Effector memory CD8-positive, alpha-beta T cell (primary cell): ENCODE measurements around the gene TMEM215.
"Not testable (repeated sequence)": the region's sequence is repeated elsewhere in the genome, so short reads cannot be mapped to it uniquely, and the experiment has no call there.

Experiments
- ATAC-seq: fragments of 150-1000 bp; cut with Tn5 transposase; replicated peaks from 2 replicates; pipeline ENCODE4 v1.10.0; 2021; ENCODE audit warnings: mild to moderate bottlenecking, moderate library complexity
- DNase-seq, 3 experiments: peaks; one replicate each; pipeline ENCODE4 v3.0.0; 2021
- H3K27ac Mint-ChIP-seq, 2 donors: one replicate each; pipeline ENCODE4 v1.8.0; 2022; ENCODE audit warnings: mild to moderate bottlenecking in 2 of 2, mixed read lengths in 2 of 2, moderate library complexity in 2 of 2
- H3K27me3 Mint-ChIP-seq, 2 donors: one replicate each; pipeline ENCODE4 v1.8.0; 2022; ENCODE audit warnings: mixed read lengths in 2 of 2
- H3K36me3 Mint-ChIP-seq: one replicate; pipeline ENCODE4 v1.8.0; 2022; ENCODE audit warnings: mild to moderate bottlenecking, moderate library complexity, mixed read lengths; ENCODE audit not compliant: insufficient read depth
- H3K4me1 Mint-ChIP-seq, 2 donors: one replicate each; pipeline ENCODE4 v1.8.0; 2022; ENCODE audit warnings: low read depth in 2 of 2, mixed read lengths in 2 of 2
- H3K4me3 Mint-ChIP-seq, 2 donors: one replicate each; pipeline ENCODE4 v1.8.0; 2022; ENCODE audit warnings: mild to moderate bottlenecking in 2 of 2, mixed read lengths in 2 of 2, moderate library complexity in 2 of 2
- H3K9me3 Mint-ChIP-seq, 2 donors: one replicate each; pipeline ENCODE4 v1.8.0; 2022; ENCODE audit warnings: mixed read lengths in 2 of 2

The TMEM215 gene

GRCh38 chr9:32796015-32796414, 12.7 kb downstream of the TMEM215 start:
- not testable (repeated sequence) for H3K4me3 Mint-ChIP-seq, H3K27ac Mint-ChIP-seq, DNase-seq, H3K36me3 Mint-ChIP-seq, ATAC-seq, H3K4me1 Mint-ChIP-seq
- Mint-ChIP-seq H3K9me3 (peaks cover 10 to 13% of the 10 kb centered on the region in 2 donors), H3K27me3 (peaks cover 14 to 54% of the 10 kb centered on the region in 2 donors)

- no peak for DNase-seq
- Mint-ChIP-seq H3K9me3 (peaks cover 4 to 5% of the 10 kb centered on the region in 2 donors), H3K4me1 (no peaks in the 10 kb centered on the region), H3K27me3 (peaks cover 6 to 58% of the 10 kb centered on the region in 2 donors), H3K4me3 (no peak overlapping the region), H3K36me3 (no peaks in the 10 kb centered on the region), H3K27ac (no peak overlapping the region)
- no peak for ATAC-seq
These were observed 18.2 kb downstream of the TMEM215 start for GRCh38 chr9:32801530-32801929.

- Mint-ChIP-seq H3K4me1 (no peaks in the 10 kb centered on the region), H3K4me3 (no peak overlapping the region), H3K27me3 (peaks cover under 1 to 24% of the 10 kb centered on the region in 2 donors), H3K27ac (no peak overlapping the region), H3K9me3 (no peaks in the 10 kb centered on the region), H3K36me3 (no peaks in the 10 kb centered on the region)
- DNase-seq (no peak), ATAC-seq (no peak)
These were observed 23.9 kb downstream of the TMEM215 start for GRCh38 chr9:32807217-32807616.

- no peak for ATAC-seq
- Mint-ChIP-seq H3K27ac (no peak overlapping the region), H3K4me1 (no peaks in the 10 kb centered on the region), H3K27me3 (peaks cover 10 to 19% of the 10 kb centered on the region in 2 donors), H3K9me3 (no peaks in the 10 kb centered on the region), H3K36me3 (no peaks in the 10 kb centered on the region), H3K4me3 (no peak overlapping the region)
- DNase-seq, result no peak
These were observed 27.9 kb downstream of the TMEM215 start for GRCh38 chr9:32811246-32811645.

DNA sequence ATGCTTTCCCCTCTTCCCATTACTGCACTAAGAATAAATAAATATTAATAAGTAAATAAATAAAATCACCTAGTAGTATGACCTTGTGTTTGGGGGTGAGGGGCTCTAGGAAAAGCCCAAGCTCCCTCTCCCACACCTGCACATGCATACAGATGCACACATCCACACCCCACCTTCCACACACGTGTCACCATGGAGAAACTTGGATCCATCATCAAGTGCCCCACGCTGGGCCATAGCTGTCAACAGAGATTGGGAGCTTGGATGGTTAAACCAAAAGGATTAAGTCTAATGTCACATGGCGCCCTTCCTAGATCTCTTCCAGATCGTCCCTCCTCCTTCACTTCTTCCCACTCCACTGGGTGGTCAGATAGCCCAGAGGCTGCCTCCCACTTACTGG, 37.0 kb downstream of the TMEM215 start:
- no peaks in the 10 kb centered on the region for H3K4me1 Mint-ChIP-seq
- no peaks in the 10 kb centered on the region for H3K9me3 Mint-ChIP-seq
- peaks cover 29 to 53% of the 10 kb centered on the region in 2 donors for H3K27me3 Mint-ChIP-seq
- no peaks in the 10 kb centered on the region for H3K36me3 Mint-ChIP-seq
- no peak for ATAC-seq
- H3K27ac Mint-ChIP-seq, result no peak overlapping the region
- H3K4me3 Mint-ChIP-seq, result no peak overlapping the region
- DNase-seq, result no peak

GRCh38 chr9:32823101-32823500, 39.8 kb downstream of the TMEM215 start:
- ATAC-seq, result no peak
- no peak for DNase-seq
- no peaks in the 10 kb centered on the region for H3K4me1 Mint-ChIP-seq
- no peak overlapping the region for H3K4me3 Mint-ChIP-seq
- H3K27me3 Mint-ChIP-seq, result peaks cover 49 to 65% of the 10 kb centered on the region in 2 donors
- H3K9me3 Mint-ChIP-seq, result no peaks in the 10 kb centered on the region
- H3K27ac Mint-ChIP-seq, result no peak overlapping the region
- H3K36me3 Mint-ChIP-seq, result no peaks in the 10 kb centered on the region

DNA sequence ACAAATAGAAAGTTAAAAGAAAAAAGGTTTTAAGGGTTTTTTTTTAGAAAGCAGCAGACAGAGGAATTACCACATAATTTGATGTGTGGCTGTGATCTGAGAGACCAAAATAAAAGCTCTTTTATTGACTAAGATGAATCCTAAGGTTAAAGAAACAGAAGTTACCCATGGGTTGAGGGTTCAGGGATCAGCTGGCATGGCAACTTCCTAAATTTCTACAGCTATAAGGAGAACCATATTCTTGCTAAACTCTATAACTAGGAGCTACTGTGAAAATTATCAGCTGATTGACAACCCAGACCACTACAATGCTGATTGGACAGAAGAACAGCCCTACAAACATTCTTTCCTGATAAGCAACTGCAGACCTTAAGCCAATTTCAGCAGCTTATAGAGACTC, 40.2 kb downstream of the TMEM215 start:
- DNase-seq (no peak), ATAC-seq (no peak)
- Mint-ChIP-seq H3K4me1 (no peaks in the 10 kb centered on the region), H3K36me3 (no peaks in the 10 kb centered on the region), H3K9me3 (no peaks in the 10 kb centered on the region), H3K27me3 (peaks cover 50 to 67% of the 10 kb centered on the region in 2 donors), H3K27ac (no peak overlapping the region), H3K4me3 (no peak overlapping the region)

GRCh38 chr9:32825203-32825602, 41.9 kb downstream of the TMEM215 start:
- Mint-ChIP-seq H3K27ac (no peak overlapping the region), H3K4me3 (no peak overlapping the region), H3K9me3 (no peaks in the 10 kb centered on the region), H3K36me3 (no peaks in the 10 kb centered on the region), H3K4me1 (no peaks in the 10 kb centered on the region), H3K27me3 (peaks cover 40 to 57% of the 10 kb centered on the region in 2 donors)
- no peak for ATAC-seq
- no peak for DNase-seq

- H3K27me3 Mint-ChIP-seq, result peaks cover 32 to 48% of the 10 kb centered on the region in 2 donors
- no peak overlapping the region for H3K4me3 Mint-ChIP-seq
- no peak for DNase-seq
- no peaks in the 10 kb centered on the region for H3K36me3 Mint-ChIP-seq
- no peaks in the 10 kb centered on the region for H3K4me1 Mint-ChIP-seq
- ATAC-seq, result no peak
- H3K9me3 Mint-ChIP-seq, result no peaks in the 10 kb centered on the region
- no peak overlapping the region for H3K27ac Mint-ChIP-seq
These were observed 45.5 kb downstream of the TMEM215 start for GRCh38 chr9:32828861-32829260.

- H3K27ac Mint-ChIP-seq, result no peak overlapping the region
- DNase-seq (no peak), ATAC-seq (no peak)
- no peaks in the 10 kb centered on the region for H3K4me1 Mint-ChIP-seq
- H3K27me3 Mint-ChIP-seq, result peaks cover 9 to 53% of the 10 kb centered on the region in 2 donors
- no peak overlapping the region for H3K4me3 Mint-ChIP-seq
- H3K9me3 Mint-ChIP-seq, result no peaks in the 10 kb centered on the region
- H3K36me3 Mint-ChIP-seq, result no peaks in the 10 kb centered on the region
These were observed 49.0 kb downstream of the TMEM215 start for GRCh38 chr9:32832346-32832745.
